Smooth muscle cell (in vitro differentiated cells): Measurements from ENCODE around the gene TLCD3A. TPM values are rescaled to one million over a fixed set of nuclear protein-coding genes. Genes with fewer than 3 reads are reported as not detected.
A peak's percentile ranks its signal among the peaks of the same experiment; 100 is the strongest.

ENCODE experiments used
- DNase-seq: peaks from one replicate; lab custom pipeline; 2025; ENCODE audit not compliant: unreplicated experiment; lab: John Stamatoyannopoulos, UW
- H2AFZ ChIP-seq: fragments of 200-600 bp; sonication (generic); 2 replicates; pipeline ENCODE4 v1.6.0; 2016; ENCODE audit warnings: antibody characterized with exemption, low read depth, mild to moderate bottlenecking
- H3F3A ChIP-seq: fragments of 200-600 bp; sonication (generic); 2 replicates; pipeline ENCODE4 v1.6.0; 2017; ENCODE audit warnings: antibody characterized with exemption, low read depth
- H3K27ac ChIP-seq: fragments of 200-600 bp; sonication (generic); 2 replicates; pipeline ENCODE4 v1.5.1; 2016; ENCODE audit warnings: low read depth, mild to moderate bottlenecking
- H3K27me3 ChIP-seq: fragments of 200-600 bp; sonication (generic); 2 replicates; pipeline ENCODE4 v1.6.1; 2016; ENCODE audit warnings: low read depth, mild to moderate bottlenecking
- H3K36me3 ChIP-seq: fragments of 200-600 bp; sonication (generic); 2 replicates; pipeline ENCODE4 v1.5.1; 2016; ENCODE audit warnings: low read depth
- H3K4me1 ChIP-seq: fragments of 200-600 bp; sonication (generic); 2 replicates; pipeline ENCODE4 v1.5.1; 2016; ENCODE audit warnings: low read depth
- H3K4me2 ChIP-seq: fragments of 200-600 bp; sonication (generic); 2 replicates; pipeline ENCODE4 v1.6.0; 2016; ENCODE audit warnings: mild to moderate bottlenecking
- H3K4me3 ChIP-seq: fragments of 200-600 bp; sonication (generic); 2 replicates; pipeline ENCODE4 v1.5.1; 2016; ENCODE audit warnings: mild to moderate bottlenecking
- H3K79me2 ChIP-seq: fragments of 200-600 bp; sonication (generic); 2 replicates; pipeline ENCODE4 v1.6.0; 2016; ENCODE audit warnings: low read depth, mild to moderate bottlenecking
- H3K9ac ChIP-seq: fragments of 200-600 bp; sonication (generic); 2 replicates; pipeline ENCODE4 v1.6.0; 2016; ENCODE audit warnings: low read depth
- H3K9me3 ChIP-seq: fragments of 200-600 bp; sonication (generic); replicated peaks from 2 replicates; pipeline ENCODE4 v1.5.1; 2016; ENCODE audit warnings: low read depth
- H4K20me1 ChIP-seq: fragments of 200-600 bp; sonication (generic); 2 replicates; pipeline ENCODE4 v1.6.0; 2016; ENCODE audit warnings: low read depth
- WGBS: methylation state at CpG from one replicate; pipeline ENCODE4 v1.1.7; 2016; ENCODE audit warnings: low lambda C conversion rate; 5-methylcytosine and 5-hydroxymethylcytosine counted together
- polyA plus RNA-seq: library from polyadenylated mRNA; unstranded; fragments of >200 nt; fragmentation: Nextera tagmentation; extraction: Ambion mirVana; gene quantifications from 2 replicates; pipeline ENCODE4 v1.2.1, GENCODE V29; 2016
- total RNA-seq: library from RNA; depleted of rRNA; stranded (reverse); fragments of >200 nt; gene quantifications from 2 replicates; pipeline ENCODE4 v1.2.3, GENCODE V29; 2014
- TF ChIP-seq, protein P1 (sequence below): fragments of 200-600 bp; sonication (generic); IDR thresholded peaks from 2 replicates; pipeline ENCODE4 v1.5.1; 2017; ENCODE audit warnings: borderline replicate concordance, mild to moderate bottlenecking, antibody characterized with exemption; ENCODE audit not compliant: insufficient read depth, poor library complexity, severe bottlenecking

The TLCD3A gene
- total and polyA plus RNA-seq, 2 experiments from 2014 or later = 21.9 to 23.0 TPM

DNA sequence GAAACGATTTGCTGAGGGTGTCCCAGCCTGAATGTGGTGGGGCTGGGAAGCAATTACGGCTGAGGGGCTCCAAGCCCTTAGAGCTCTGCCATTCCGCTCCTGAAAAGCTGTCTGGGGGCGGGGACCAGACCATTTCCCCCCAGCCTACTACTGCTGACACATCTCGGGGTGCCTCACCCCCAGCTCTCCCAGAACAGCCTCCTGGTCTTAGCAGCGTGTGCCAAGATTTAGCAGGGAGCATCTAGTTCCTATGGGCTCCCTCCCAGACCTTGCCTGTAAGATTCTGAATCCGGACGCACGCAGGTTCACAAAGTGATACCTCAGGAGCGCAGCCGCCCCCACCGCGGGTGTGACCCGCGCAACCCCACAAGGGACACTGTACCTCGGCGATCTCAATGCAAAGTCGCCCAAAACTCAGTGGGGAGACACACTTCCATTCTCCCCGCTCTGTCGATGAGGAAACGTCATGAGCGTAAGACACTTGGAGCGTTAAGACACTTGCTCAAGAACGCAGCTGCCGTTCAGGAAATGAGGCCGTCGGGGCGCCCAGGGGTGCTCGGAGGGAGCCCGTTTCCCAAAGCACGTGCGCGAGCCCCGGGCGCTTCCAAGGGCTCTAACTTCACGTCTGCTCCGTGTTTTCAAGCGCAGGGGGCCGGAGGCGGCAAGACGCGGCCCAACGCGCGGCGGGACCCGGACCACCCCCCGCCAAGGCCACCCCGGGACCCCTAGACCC is 19.0 kb downstream of the TLCD3A start:
- 2% methylated on average over 46 of the region's 49 CpGs for WGBS
- Histone ChIP-seq H2AFZ (no peak overlapping the region), H3K27me3 (no peaks in the 10 kb centered on the region), H3K9ac (peak overlapping the region; percentile 81), H4K20me1 (no peaks in the 10 kb centered on the region), H3K4me2 (peak overlapping the region; percentile 90), H3K4me1 (no peaks in the 10 kb centered on the region), H3K27ac (no peak overlapping the region), H3K79me2 (peaks cover 22% of the 10 kb centered on the region), H3F3A (peaks cover 8% of the 10 kb centered on the region), H3K4me3 (peak overlapping the region; percentile 82), H3K9me3 (no peaks in the 10 kb centered on the region), H3K36me3 (no peaks in the 10 kb centered on the region)
- TF ChIP-seq, protein P1, sequence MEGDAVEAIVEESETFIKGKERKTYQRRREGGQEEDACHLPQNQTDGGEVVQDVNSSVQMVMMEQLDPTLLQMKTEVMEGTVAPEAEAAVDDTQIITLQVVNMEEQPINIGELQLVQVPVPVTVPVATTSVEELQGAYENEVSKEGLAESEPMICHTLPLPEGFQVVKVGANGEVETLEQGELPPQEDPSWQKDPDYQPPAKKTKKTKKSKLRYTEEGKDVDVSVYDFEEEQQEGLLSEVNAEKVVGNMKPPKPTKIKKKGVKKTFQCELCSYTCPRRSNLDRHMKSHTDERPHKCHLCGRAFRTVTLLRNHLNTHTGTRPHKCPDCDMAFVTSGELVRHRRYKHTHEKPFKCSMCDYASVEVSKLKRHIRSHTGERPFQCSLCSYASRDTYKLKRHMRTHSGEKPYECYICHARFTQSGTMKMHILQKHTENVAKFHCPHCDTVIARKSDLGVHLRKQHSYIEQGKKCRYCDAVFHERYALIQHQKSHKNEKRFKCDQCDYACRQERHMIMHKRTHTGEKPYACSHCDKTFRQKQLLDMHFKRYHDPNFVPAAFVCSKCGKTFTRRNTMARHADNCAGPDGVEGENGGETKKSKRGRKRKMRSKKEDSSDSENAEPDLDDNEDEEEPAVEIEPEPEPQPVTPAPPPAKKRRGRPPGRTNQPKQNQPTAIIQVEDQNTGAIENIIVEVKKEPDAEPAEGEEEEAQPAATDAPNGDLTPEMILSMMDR = no peak
- no peak for DNase-seq

DNA sequence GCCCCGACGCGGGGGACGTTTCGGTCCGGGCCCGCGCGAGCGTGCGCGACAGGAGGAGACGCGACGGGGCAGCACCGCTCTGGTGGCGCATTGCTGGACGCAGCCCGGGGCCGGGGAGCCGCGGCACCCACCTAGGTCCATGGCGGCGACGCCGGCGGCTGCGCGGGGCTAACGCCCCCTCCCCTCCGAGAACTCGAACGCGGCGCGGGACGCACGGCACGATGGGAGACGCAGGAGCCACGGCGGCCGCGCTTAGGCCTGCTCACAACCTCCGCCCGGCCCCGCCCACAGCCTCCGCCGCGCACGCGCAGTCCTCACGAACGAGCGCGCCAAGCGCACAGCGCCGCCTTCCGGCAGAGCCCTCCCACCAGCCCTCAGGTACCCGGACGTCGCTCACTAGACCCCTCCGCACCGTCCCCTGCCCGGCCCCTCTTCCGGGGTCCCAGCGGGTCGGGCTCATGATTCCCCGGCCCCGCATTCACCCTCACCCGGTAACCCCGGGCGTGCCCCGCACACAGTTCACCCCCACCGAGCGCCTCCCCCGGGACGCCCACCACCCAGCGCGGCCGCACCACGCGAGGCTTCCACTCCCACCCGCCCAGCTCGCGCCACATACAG is 19.7 kb downstream of the TLCD3A start, which contains the start of gene GEMIN4:
GEMIN4 (minus strand) TSS at position 263 of the 618 bp plus-strand sequence; CDS start at position 141, 122 bp downstream.
- H3K27ac ChIP-seq = no peak within 1 kb of the TSS
- H3K27me3 ChIP-seq = no peaks in the 10 kb centered on the region
- WGBS = under 1% methylated on average over 41 of the region's 87 CpGs
- H4K20me1 ChIP-seq = no peaks in the 10 kb centered on the region
- no peaks in the 10 kb centered on the region for H3K4me1 ChIP-seq
- peak within 1 kb of the TSS; percentile 90 for H3K4me2 ChIP-seq
- no peaks in the 10 kb centered on the region for H3K9me3 ChIP-seq
- peak within 1 kb of the TSS; percentile 20 for H2AFZ ChIP-seq
- H3K36me3 ChIP-seq = no peaks in the 10 kb centered on the region
- H3F3A ChIP-seq = peaks cover 8% of the 10 kb centered on the region
- peak within 1 kb of the TSS; percentile 81 for H3K9ac ChIP-seq
- DNase-seq = peak; percentile 89
- peaks cover 22% of the 10 kb centered on the region for H3K79me2 ChIP-seq
- peak within 1 kb of the TSS; percentile 82 for H3K4me3 ChIP-seq
- TF ChIP-seq, protein P1 = peak; percentile 89

DNA sequence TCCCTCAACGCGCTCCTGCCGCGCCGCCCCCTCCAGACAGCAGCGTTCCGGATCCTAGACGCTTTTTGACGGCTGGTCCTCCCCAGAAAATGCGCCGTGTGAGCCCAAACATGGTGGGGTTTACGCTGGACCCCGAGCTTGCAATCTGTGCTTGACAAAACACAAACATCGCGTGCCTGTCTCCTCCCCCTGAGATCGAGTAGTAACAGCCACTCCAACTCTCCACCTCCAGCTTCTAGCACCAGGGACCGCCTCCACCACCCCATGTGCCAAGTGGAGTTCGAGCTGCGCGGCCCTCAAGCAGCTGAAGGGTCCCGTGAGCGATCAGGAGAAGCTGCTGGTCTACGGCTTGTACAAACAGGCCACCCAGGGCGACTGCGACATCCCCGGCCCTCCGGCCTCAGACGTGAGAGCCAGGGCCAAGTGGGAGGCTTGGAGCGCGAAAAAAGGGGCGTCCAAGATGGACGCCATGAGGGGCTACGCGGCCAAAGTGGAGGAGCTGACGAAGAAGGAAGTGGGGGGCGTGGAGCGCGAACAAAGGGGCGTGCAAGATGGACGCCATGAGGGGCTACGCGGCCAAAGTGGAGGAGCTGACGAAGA is 20.3 kb downstream of the TLCD3A start:
- H3K27ac ChIP-seq = no peak overlapping the region
- peaks cover 22% of the 10 kb centered on the region for H3K79me2 ChIP-seq
- H3F3A ChIP-seq = peaks cover 8% of the 10 kb centered on the region
- no peak for DNase-seq
- H3K9ac ChIP-seq = peak overlapping the region; percentile 81
- WGBS = 64% methylated on average over 40 of the region's 43 CpGs
- H3K9me3 ChIP-seq = no peaks in the 10 kb centered on the region
- TF ChIP-seq, protein P1 = no peak
- no peaks in the 10 kb centered on the region for H3K36me3 ChIP-seq
- peak overlapping the region; percentile 82 for H3K4me3 ChIP-seq
- no peaks in the 10 kb centered on the region for H3K4me1 ChIP-seq
- H2AFZ ChIP-seq = peak overlapping the region; percentile 20
- no peaks in the 10 kb centered on the region for H3K27me3 ChIP-seq
- H4K20me1 ChIP-seq = no peaks in the 10 kb centered on the region
- H3K4me2 ChIP-seq = peak overlapping the region; percentile 90
